GM19328 (cell line): ENCODE data around the gene RBM15.

Source experiments
- ATAC-seq: cut with Tn5 transposase; IDR thresholded peaks from one replicate; pipeline ENCODE4 v1.9.1; 2021; ENCODE audit warnings: mild to moderate bottlenecking, moderate library complexity; ENCODE audit not compliant: unreplicated experiment

Gene RBM15

GRCh38 chr1:110347182-110347893 lies 8.2 kb downstream of the RBM15 start:
- no peak for ATAC-seq

GRCh38 chr1:110348050-110348449 lies 8.9 kb downstream of the RBM15 start:
- ATAC-seq = no peak

- no peak for ATAC-seq
Observed at GRCh38 chr1:110348771-110349170, 9.6 kb downstream of the RBM15 start.

- ATAC-seq = no peak
Observed at GRCh38 chr1:110350360-110350759, 11.2 kb downstream of the RBM15 start.

GRCh38 chr1:110355321-110355720 lies 16.1 kb downstream of the RBM15 start:
- no peak for ATAC-seq

GRCh38 chr1:110356379-110356778 lies 17.2 kb downstream of the RBM15 start:
- no peak for ATAC-seq

- no peak for ATAC-seq
Observed at GRCh38 chr1:110360431-110360830, 21.3 kb downstream of the RBM15 start.

- ATAC-seq = no peak
Observed at GRCh38 chr1:110361856-110362255, 22.7 kb downstream of the RBM15 start.

- ATAC-seq = no peak
Observed at GRCh38 chr1:110364221-110364620, 25.0 kb downstream of the RBM15 start.

- ATAC-seq = no peak
Observed at GRCh38 chr1:110370827-110371226, 31.6 kb downstream of the RBM15 start.

GRCh38 chr1:110375490-110375889 lies 36.3 kb downstream of the RBM15 start:
- no peak for ATAC-seq

- no peak for ATAC-seq
Observed at GRCh38 chr1:110380672-110381283, 41.6 kb downstream of the RBM15 start.

- no peak for ATAC-seq
Observed at GRCh38 chr1:110383251-110383990, 44.2 kb downstream of the RBM15 start.

GRCh38 chr1:110384581-110385321 lies 45.6 kb downstream of the RBM15 start:
- no peak for ATAC-seq

- ATAC-seq = no peak
Observed at GRCh38 chr1:110385369-110385768, 46.2 kb downstream of the RBM15 start.

GRCh38 chr1:110387048-110387754 lies 48.0 kb downstream of the RBM15 start:
- ATAC-seq = no peak

GRCh38 chr1:110390096-110390495 lies 50.9 kb downstream of the RBM15 start:
- no peak for ATAC-seq

- ATAC-seq = no peak
Observed at GRCh38 chr1:110390692-110391245, 51.6 kb downstream of the RBM15 start, which contains the start of gene SLC16A4. TSS of gene SLC16A4 (minus strand) at chr1:110391026. CDS start at chr1:110389323, 1,703 bp downstream.

- no peak for ATAC-seq
Observed at GRCh38 chr1:110393286-110393685, 54.1 kb downstream of the RBM15 start.
